Stimulated activated CD4-positive, alpha-beta T cell treated with anti-CD3 and anti-CD28 coated beads, Interleukin-4, amount 100 ng/mL, for 4 hours (primary cell): Measurements from ENCODE around the gene CIART.
"Not testable (repeated sequence)": the region's sequence is repeated elsewhere in the genome, so short reads cannot be mapped to it uniquely, and the experiment has no call there.

Experiments
- DNase-seq, 2 experiments: peaks; one replicate each; pipeline ENCODE4 v3.0.0-alpha.2; 2020

CIART gene

GRCh38 chr1:150262388-150263320 lies 19.7 kb upstream of the CIART start:
- no peak for DNase-seq

- no peak for DNase-seq
These were observed 18.8 kb upstream of the CIART start for GRCh38 chr1:150263549-150263948.

- DNase-seq, result no peak
These were observed 14.5 kb upstream of the CIART start for GRCh38 chr1:150267896-150268295.

GRCh38 chr1:150268340-150268704 lies 14.0 kb upstream of the CIART start:
- peak; percentile 10 to 26 for DNase-seq

GRCh38 chr1:150268705-150269403 lies 13.5 kb upstream of the CIART start, which contains the start of gene APH1A:
APH1A (minus strand) TSS chr1:150269016; CDS start chr1:150268810, 206 bp downstream.
- DNase-seq, result peak; percentile 86 to 92

- no peak for DNase-seq
These were observed 12.9 kb upstream of the CIART start for GRCh38 chr1:150269451-150269850.

- DNase-seq, result no peak
These were observed 10.9 kb upstream of the CIART start for GRCh38 chr1:150271291-150271959.

- no peak for DNase-seq
These were observed 9.0 kb upstream of the CIART start for GRCh38 chr1:150273311-150273710.

- no peak for DNase-seq
These were observed 2.1 kb upstream of the CIART start for GRCh38 chr1:150280138-150280707.

GRCh38 chr1:150281221-150281757 lies 1.1 kb upstream of the CIART start:
- DNase-seq, result peak; percentile 53 to 65

- no peak for DNase-seq
These were observed 204 bp downstream of the CIART start for GRCh38 chr1:150282558-150282958.

GRCh38 chr1:150283260-150283659 lies 906 bp downstream of the CIART start:
- no peak for DNase-seq

GRCh38 chr1:150288382-150288781 lies 6.0 kb downstream of the CIART start:
- no peak for DNase-seq

- DNase-seq, result no peak
These were observed 6.5 kb downstream of the CIART start for GRCh38 chr1:150288822-150289221.

GRCh38 chr1:150293433-150294253 lies 11.3 kb downstream of the CIART start, which contains the start of gene MRPS21:
MRPS21 (plus strand) TSS chr1:150293861; CDS start chr1:150294367, 506 bp downstream.
- DNase-seq, result peak; percentile 77 to 83

- DNase-seq, result no peak
These were observed 13.1 kb downstream of the CIART start for GRCh38 chr1:150295476-150295875.

GRCh38 chr1:150299716-150300115 lies 17.4 kb downstream of the CIART start:
- DNase-seq, result no peak

GRCh38 chr1:150302338-150302737 lies 20.0 kb downstream of the CIART start:
- no peak for DNase-seq

GRCh38 chr1:150302902-150303301 lies 20.5 kb downstream of the CIART start:
- no peak for DNase-seq

- not testable (repeated sequence) for DNase-seq
These were observed 26.2 kb downstream of the CIART start for GRCh38 chr1:150308585-150308984.

- no peak for DNase-seq
These were observed 27.6 kb downstream of the CIART start for GRCh38 chr1:150309758-150310508.
